ENCODE measurements around the gene FRMD4A.
A peak's percentile ranks its signal among the peaks of the same experiment; 100 is the strongest.
"Not testable (repeated sequence)": the region's sequence is repeated elsewhere in the genome, so short reads cannot be mapped to it uniquely, and the experiment has no call there.

The FRMD4A gene

GRCh38 chr10:14137391-14137790 lies 193.3 kb downstream of the FRMD4A start:
- no peak for DNase-seq

- DNase-seq = not testable (repeated sequence)
These were observed 195.5 kb downstream of the FRMD4A start for GRCh38 chr10:14135196-14135595.

GRCh38 chr10:14134275-14134674 lies 196.4 kb downstream of the FRMD4A start:
- DNase-seq = no peak

- DNase-seq = no peak
These were observed 199.3 kb downstream of the FRMD4A start for GRCh38 chr10:14131261-14131960.

- no peak for DNase-seq
These were observed 201.0 kb downstream of the FRMD4A start for GRCh38 chr10:14129770-14130169.

GRCh38 chr10:14128519-14128918 lies 202.2 kb downstream of the FRMD4A start:
- DNase-seq = no peak

- DNase-seq = no peak
These were observed 203.9 kb downstream of the FRMD4A start for GRCh38 chr10:14126697-14127440.

- DNase-seq = no peak
These were observed 205.2 kb downstream of the FRMD4A start for GRCh38 chr10:14125564-14125963.

- DNase-seq = no peak
These were observed 205.8 kb downstream of the FRMD4A start for GRCh38 chr10:14124941-14125340.

GRCh38 chr10:14123139-14123538 lies 207.6 kb downstream of the FRMD4A start:
- no peak for DNase-seq

- DNase-seq = no peak
These were observed 209.9 kb downstream of the FRMD4A start for GRCh38 chr10:14120812-14121211.

- no peak for DNase-seq
These were observed 211.8 kb downstream of the FRMD4A start for GRCh38 chr10:14118953-14119352.

GRCh38 chr10:14116837-14117236 lies 213.9 kb downstream of the FRMD4A start:
- DNase-seq = no peak

GRCh38 chr10:14116021-14116420 lies 214.7 kb downstream of the FRMD4A start:
- DNase-seq = no peak

- no peak for DNase-seq
These were observed 215.9 kb downstream of the FRMD4A start for GRCh38 chr10:14114791-14115190.

- no peak for DNase-seq
These were observed 218.7 kb downstream of the FRMD4A start for GRCh38 chr10:14112056-14112455.

GRCh38 chr10:14111208-14111607 lies 219.5 kb downstream of the FRMD4A start:
- DNase-seq = no peak

GRCh38 chr10:14106828-14107227 lies 223.9 kb downstream of the FRMD4A start:
- no peak for DNase-seq

GRCh38 chr10:14102056-14102455 lies 228.7 kb downstream of the FRMD4A start:
- DNase-seq = no peak

GRCh38 chr10:14099885-14100284 lies 230.8 kb downstream of the FRMD4A start:
- no peak for DNase-seq

GRCh38 chr10:14093730-14094484 lies 236.8 kb downstream of the FRMD4A start:
- DNase-seq = peak in 1 of 2 donors; percentile 70

GRCh38 chr10:14092799-14093198 lies 237.9 kb downstream of the FRMD4A start:
- no peak for DNase-seq

- DNase-seq = peak in 1 of 2 donors; percentile 10
These were observed 241.0 kb downstream of the FRMD4A start for GRCh38 chr10:14089556-14090292.
